Fibroblast of skin of right quadriceps (primary cell): ENCODE results near the gene SESTD1.
"Not testable (repeated sequence)": the region's sequence is repeated elsewhere in the genome, so short reads cannot be mapped to it uniquely, and the experiment has no call there.

Experiments used
- DNase-seq: peaks from one replicate; pipeline ENCODE4 v3.0.0-alpha.2; 2013

SESTD1 gene

GRCh38 chr2:179096090-179096489 lies 168.5 kb downstream of the SESTD1 start:
- DNase-seq, result no peak

GRCh38 chr2:179092912-179093311 lies 171.7 kb downstream of the SESTD1 start:
- not testable (repeated sequence) for DNase-seq

- DNase-seq, result no peak
Observed at GRCh38 chr2:179082697-179083096, 181.9 kb downstream of the SESTD1 start.

DNA sequence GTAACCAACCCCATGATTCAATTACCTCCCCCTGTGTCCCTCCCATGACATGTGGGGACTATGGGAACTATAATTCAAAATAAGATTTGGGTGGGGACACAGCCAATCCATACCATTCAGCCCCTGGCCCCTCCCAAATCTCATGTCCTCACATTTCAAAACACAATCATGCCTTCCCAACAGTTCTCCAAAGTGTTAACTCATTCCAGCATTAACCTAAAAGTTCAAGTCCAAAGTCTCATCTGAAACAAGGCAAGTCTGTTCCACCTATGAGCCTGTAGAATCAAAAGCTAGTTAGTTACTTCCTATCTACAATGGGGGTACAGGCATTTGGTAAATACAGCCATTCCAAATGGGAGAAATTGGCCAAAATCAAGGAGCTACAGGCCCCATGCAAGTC lies 182.7 kb downstream of the SESTD1 start:
- DNase-seq, result no peak

DNA sequence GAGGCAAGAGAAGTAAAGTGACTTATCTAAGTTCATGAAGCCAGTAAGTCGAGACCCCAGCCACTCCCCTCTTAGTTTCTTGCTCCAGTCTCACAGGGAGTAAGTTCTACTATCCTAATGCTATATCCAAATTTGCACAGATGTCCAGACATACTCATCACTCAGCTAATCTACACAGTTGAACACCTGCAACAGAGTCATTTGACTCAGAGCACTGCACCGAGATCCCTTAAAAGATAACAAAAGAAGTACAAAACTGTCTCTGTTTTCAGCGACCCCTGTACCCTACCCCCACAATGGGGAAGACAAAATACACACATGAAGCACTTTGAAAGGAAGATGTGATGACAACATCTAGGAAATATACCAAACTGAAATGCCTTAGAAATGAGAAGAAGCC lies 192.1 kb downstream of the SESTD1 start:
- DNase-seq, result no peak

DNA sequence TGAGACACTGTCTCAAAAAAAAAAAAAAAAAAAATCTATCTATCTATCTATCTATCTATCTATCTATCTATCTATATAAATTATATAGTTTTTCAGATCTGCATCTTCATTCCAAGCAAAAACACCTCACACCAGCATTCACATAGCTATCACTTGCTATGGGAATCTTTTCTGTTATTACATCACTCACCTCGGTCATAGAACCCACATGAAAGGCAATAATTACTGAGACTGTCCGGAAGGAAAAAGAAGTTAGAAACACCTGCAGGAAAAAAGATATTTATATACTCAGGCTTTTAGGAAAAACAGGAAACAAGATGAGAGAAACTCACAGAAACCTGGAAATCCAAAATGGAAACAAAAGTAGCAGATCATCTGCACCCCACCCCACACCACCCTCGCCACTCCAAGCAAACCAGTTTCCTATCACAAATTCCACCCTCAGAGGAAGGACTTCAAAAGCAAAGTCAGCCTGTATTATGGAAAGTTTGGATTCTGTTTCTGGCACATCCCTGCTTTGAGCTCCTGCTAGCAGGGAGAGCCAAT lies 192.7 kb downstream of the SESTD1 start:
- DNase-seq, result no peak

GRCh38 chr2:179070895-179071294 lies 193.7 kb downstream of the SESTD1 start:
- DNase-seq, result no peak

GRCh38 chr2:179069685-179070084 lies 194.9 kb downstream of the SESTD1 start:
- no peak for DNase-seq

DNA sequence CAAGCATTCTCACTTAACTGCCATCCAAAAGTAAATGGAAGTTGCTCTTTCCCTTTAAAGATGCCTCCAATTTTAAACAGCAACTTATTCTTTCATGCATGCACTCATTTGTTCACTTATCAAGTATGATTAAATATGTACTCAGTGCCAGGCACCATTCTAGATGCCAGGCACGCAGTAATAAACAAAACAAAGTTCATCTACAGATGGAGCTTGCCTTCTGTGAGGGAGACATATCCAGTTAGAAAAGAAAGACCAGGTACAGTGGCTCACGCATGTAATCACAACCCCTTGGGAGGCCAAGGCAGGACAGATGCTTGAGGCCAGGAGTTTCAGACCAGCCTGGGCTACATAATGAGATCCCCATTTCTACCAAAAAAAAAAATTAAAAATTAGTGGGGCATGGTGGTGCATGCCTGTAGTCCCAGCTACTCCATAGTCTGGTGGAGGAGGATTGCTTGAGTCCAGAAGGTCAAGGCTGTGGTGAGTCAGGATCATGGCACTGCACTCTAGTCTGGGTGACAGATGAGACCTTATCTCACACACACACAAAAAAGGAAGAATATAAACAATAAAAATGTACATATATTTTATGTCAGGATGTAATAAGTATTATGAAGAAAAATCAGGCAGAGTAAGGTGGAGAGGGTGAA lies 195.5 kb downstream of the SESTD1 start:
- DNase-seq, result no peak

DNA sequence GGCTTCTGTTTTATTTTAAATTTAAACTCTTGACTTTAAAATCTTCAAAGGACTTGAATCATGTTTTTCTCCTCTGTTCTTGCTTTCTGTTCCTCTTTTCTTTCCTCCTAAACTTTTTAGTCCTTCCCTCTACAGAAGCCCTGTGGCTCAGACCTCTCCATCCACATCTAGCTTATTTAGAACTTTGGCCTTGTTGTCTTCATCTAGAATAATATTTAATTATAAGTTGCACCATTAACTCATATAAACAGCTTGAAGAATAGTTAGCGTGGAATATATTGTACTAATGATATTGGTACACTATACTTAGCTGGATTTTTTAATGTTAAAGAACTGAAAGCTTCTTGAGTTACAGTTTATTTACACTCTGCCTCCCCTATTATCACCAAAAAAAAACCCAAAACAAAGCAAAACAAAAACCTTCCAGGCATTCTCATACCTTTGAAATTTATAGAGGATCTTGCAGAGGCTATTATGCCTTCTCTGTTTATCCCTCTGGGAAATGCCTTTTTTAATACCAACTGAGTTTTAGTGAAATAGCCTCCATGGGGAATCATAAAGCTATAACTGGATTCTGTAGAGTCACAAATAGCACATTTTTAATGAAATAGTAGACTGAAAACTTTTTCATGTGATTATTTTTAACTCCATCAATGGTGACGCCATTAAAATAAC lies 205.5 kb downstream of the SESTD1 start:
- DNase-seq, result no peak

GRCh38 chr2:179057737-179058136 lies 206.9 kb downstream of the SESTD1 start:
- DNase-seq, result no peak

DNA sequence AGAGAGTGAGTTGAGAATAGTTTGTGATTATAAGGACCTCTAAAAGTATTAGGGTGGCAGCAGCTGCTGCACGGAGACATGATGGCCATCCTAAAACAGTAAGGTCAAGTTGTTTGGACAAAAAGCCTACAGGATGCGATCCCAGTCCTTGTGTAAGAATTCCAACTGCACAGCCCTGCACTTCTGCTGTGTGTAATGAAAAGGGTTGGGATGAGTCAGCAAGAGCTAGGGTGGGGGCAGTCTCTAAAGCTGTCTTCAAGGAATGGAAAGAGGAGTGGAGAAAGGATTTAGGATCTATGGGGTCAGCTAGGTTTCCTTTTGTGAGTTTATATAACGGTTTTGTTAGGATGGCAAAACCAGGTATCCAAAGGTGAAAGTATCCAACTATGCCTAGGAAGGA lies 211.1 kb downstream of the SESTD1 start:
- not testable (repeated sequence) for DNase-seq
